Nucleus accumbens (tissue), 56 donors: ENCODE data around the gene CCDC85A.
A peak's percentile ranks its signal among the peaks of the same experiment; 100 is the strongest.

Source experiments
- DNase-seq, 56 donors: peaks; one replicate each; lab custom pipeline; 2025; lab: John Stamatoyannopoulos, UW

CCDC85A gene

GRCh38 chr2:56292951-56293350 is 109.2 kb downstream of the CCDC85A start:
- DNase-seq, result no peak

GRCh38 chr2:56295666-56296065 is 111.9 kb downstream of the CCDC85A start:
- DNase-seq, result no peak

GRCh38 chr2:56297671-56298070 is 113.9 kb downstream of the CCDC85A start:
- DNase-seq, result no peak

- DNase-seq, result no peak
Measured at GRCh38 chr2:56299171-56299691, 115.4 kb downstream of the CCDC85A start.

- DNase-seq, result no peak
Measured at GRCh38 chr2:56309626-56310170, 125.9 kb downstream of the CCDC85A start.

GRCh38 chr2:56313500-56313921 is 129.7 kb downstream of the CCDC85A start:
- peak in 1 of 56 donors; percentile 0 for DNase-seq

- no peak for DNase-seq
Measured at GRCh38 chr2:56314371-56314770, 130.6 kb downstream of the CCDC85A start.

- DNase-seq, result no peak
Measured at GRCh38 chr2:56314796-56315195, 131.0 kb downstream of the CCDC85A start.

- no peak for DNase-seq
Measured at GRCh38 chr2:56315376-56315775, 131.6 kb downstream of the CCDC85A start.

- no peak for DNase-seq
Measured at GRCh38 chr2:56316011-56316410, 132.2 kb downstream of the CCDC85A start.

- no peak for DNase-seq
Measured at GRCh38 chr2:56318147-56318546, 134.4 kb downstream of the CCDC85A start.

GRCh38 chr2:56325661-56326345 is 142.0 kb downstream of the CCDC85A start:
- no peak for DNase-seq

- no peak for DNase-seq
Measured at GRCh38 chr2:56326346-56326741, 142.6 kb downstream of the CCDC85A start.

- DNase-seq, result no peak
Measured at GRCh38 chr2:56331810-56332209, 148.0 kb downstream of the CCDC85A start.

- no peak for DNase-seq
Measured at GRCh38 chr2:56333812-56334485, 150.2 kb downstream of the CCDC85A start.

- no peak for DNase-seq
Measured at GRCh38 chr2:56334622-56335021, 150.8 kb downstream of the CCDC85A start.

- DNase-seq, result no peak
Measured at GRCh38 chr2:56335101-56335500, 151.3 kb downstream of the CCDC85A start.

GRCh38 chr2:56337342-56337741 is 153.6 kb downstream of the CCDC85A start:
- no peak for DNase-seq

GRCh38 chr2:56338232-56338631 is 154.4 kb downstream of the CCDC85A start:
- no peak for DNase-seq

GRCh38 chr2:56344771-56345170 is 161.0 kb downstream of the CCDC85A start:
- DNase-seq, result no peak

- DNase-seq, result no peak
Measured at GRCh38 chr2:56347881-56348280, 164.1 kb downstream of the CCDC85A start.
